A549 (cell line): ENCODE data around the gene LTK. TPM values are rescaled to one million over a fixed set of nuclear protein-coding genes. Genes with fewer than 3 reads are reported as not detected.

Source experiments
- ATAC-seq, 2 experiments: fragments of 200-7000 bp in 1 of 2; fragments of >200 bp in 1 of 2; cut with Nextera tagmentation in 1 of 2; cut with Tn5 transposase in 1 of 2; 3 replicates each; pipeline versions ENCODE4 v1.8.0 to v1.9.1; 2018 to 2020; ENCODE audit warnings: mild to moderate bottlenecking in 1 of 2, moderate library complexity in 1 of 2
- CTCF ChIA-PET: fragments of 300-600 bp; sonication (Branson Sonifier 250); formaldehyde crosslinking; extraction: SDS; loops from one replicate; lab custom pipeline; 2021; ENCODE audit warnings: antibody characterized with exemption, inconsistent platforms; lab: Yijun Ruan, JAX
- POLR2A ChIA-PET: fragments of 350-600 bp; formaldehyde crosslinking; extraction: SDS; loops from one replicate; lab custom pipeline; 2021; ENCODE audit warnings: antibody characterized with exemption, inconsistent platforms; lab: Yijun Ruan, JAX
- DNase-seq, 2 experiments: peaks; one replicate each; pipeline versions ENCODE4 v3.0.0 to v3.0.0-alpha.2; 2011 to 2016; ENCODE audit warnings: low read depth in 1 of 2, low spot score in 1 of 2
- FAIRE-seq: peaks from 2 replicates; lab custom pipeline; 2011; peaks lifted over from hg19 to GRCh38; lab: Jason Lieb, UNC
- H3K27ac ChIP-seq, 2 experiments: fragments of >200 bp; sonication (Bioruptor Twin); formaldehyde crosslinking; 3 replicates each; pipeline ENCODE4 v1.5.1; 2016 to 2017
- H3K4me1 ChIP-seq: fragments of >200 bp; sonication (Bioruptor Twin); formaldehyde crosslinking; 3 replicates; pipeline ENCODE4 v1.6.1; 2016
- H3K4me2 ChIP-seq: fragments of >200 bp; sonication (Bioruptor Twin); formaldehyde crosslinking; 3 replicates; pipeline ENCODE4 v1.6.1; 2016
- H3K4me3 ChIP-seq: fragments of >200 bp; sonication (Bioruptor Twin); formaldehyde crosslinking; 3 replicates; pipeline ENCODE4 v1.5.1; 2016
- H3K9me3 ChIP-seq: fragments of >200 bp; sonication (Bioruptor Twin); formaldehyde crosslinking; 3 replicates; pipeline ENCODE4 v1.6.1; 2016
- CBX2 ChIP-seq: fragments of 200-600 bp; sonication (generic); IDR thresholded peaks from 2 replicates; pipeline ENCODE4 v1.6.1; 2016; ENCODE audit warnings: low read depth, mild to moderate bottlenecking, borderline replicate concordance
- CBX8 ChIP-seq: fragments of 200-600 bp; sonication (generic); IDR thresholded peaks from 2 replicates; pipeline ENCODE4 v1.6.1; 2016
- CHD4 ChIP-seq: fragments of 200-600 bp; sonication (generic); IDR thresholded peaks from 2 replicates; pipeline ENCODE4 v1.6.1; 2016; ENCODE audit warnings: antibody characterized with exemption, mild to moderate bottlenecking, borderline replicate concordance
- EHMT2 ChIP-seq: fragments of 200-600 bp; sonication (generic); IDR thresholded peaks from 2 replicates; pipeline ENCODE4 v1.6.1; 2016; ENCODE audit warnings: antibody characterized with exemption, low read depth, mild to moderate bottlenecking, moderate library complexity
- EP300 ChIP-seq, 2 experiments: fragments of >200 bp; sonication (Bioruptor Twin); formaldehyde crosslinking; IDR thresholded peaks; 2 replicates in 1 of 2; 3 replicates in 1 of 2; pipeline ENCODE4 v1.6.1; 2016 to 2017
- ESRRA ChIP-seq: fragments of 150-350 bp; IDR thresholded peaks from 2 replicates; pipeline ENCODE4 v1.6.1; 2014; ENCODE audit warnings: mild to moderate bottlenecking, low read length, borderline replicate concordance
- FOSB ChIP-seq: fragments of 250-450 bp; sonication (Bioruptor Pico); IDR thresholded peaks from 2 replicates; pipeline ENCODE4 v1.5.0; 2020; ENCODE audit warnings: mild to moderate bottlenecking, moderate library complexity
- GATA3 ChIP-seq: IDR thresholded peaks from 2 replicates; pipeline ENCODE4 v1.6.1; 2012; ENCODE audit warnings: borderline replicate concordance
- HDAC2 ChIP-seq: fragments of 200-600 bp; sonication (generic); IDR thresholded peaks from 2 replicates; pipeline ENCODE4 v1.6.1; 2016
- HOXA7 ChIP-seq: fragments of 250-450 bp; sonication (Bioruptor Pico); IDR thresholded peaks from 2 replicates; pipeline ENCODE4 v1.5.0; 2020; ENCODE audit warnings: mild to moderate bottlenecking, moderate library complexity
- JUN ChIP-seq, 2 experiments: fragments of >200 bp; sonication (Bioruptor Twin); formaldehyde crosslinking; IDR thresholded peaks; 2 replicates in 1 of 2; 3 replicates in 1 of 2; pipeline ENCODE4 v1.6.1; 2016 to 2017
- KDM5A ChIP-seq: fragments of 200-600 bp; sonication (generic); IDR thresholded peaks from 2 replicates; pipeline ENCODE4 v1.6.1; 2016; ENCODE audit warnings: antibody characterized with exemption, mild to moderate bottlenecking
- MAFK ChIP-seq: fragments of 450-650 bp; IDR thresholded peaks from 2 replicates; pipeline ENCODE4 v1.6.1; 2014; ENCODE audit not compliant: partially characterized antibody
- MAZ ChIP-seq: fragments of 150-350 bp; IDR thresholded peaks from 2 replicates; pipeline ENCODE4 v1.6.1; 2014; ENCODE audit warnings: antibody characterized with exemption, low read depth, low read length, borderline replicate concordance
- MYC ChIP-seq: IDR thresholded peaks from 2 replicates; pipeline ENCODE4 v1.6.1; 2012; ENCODE audit warnings: mild to moderate bottlenecking, inconsistent platforms, low read length, improper control_type of control experiment, borderline replicate concordance
- POLR2A ChIP-seq: IDR thresholded peaks from 2 replicates; pipeline ENCODE4 v1.6.1; 2012; ENCODE audit warnings: mild to moderate bottlenecking, low read length
- RAD21 ChIP-seq, 2 experiments: fragments of >200 bp in 1 of 2; sonication (Bioruptor Twin) in 1 of 2; formaldehyde crosslinking in 1 of 2; IDR thresholded peaks in 1 of 2; conservative IDR thresholded peaks in 1 of 2; 2 replicates in 1 of 2; 3 replicates in 1 of 2; pipeline ENCODE4 v1.6.1; 2012 to 2018; ENCODE audit warnings: inconsistent platforms in 1 of 2
- RARB ChIP-seq: fragments of 250-450 bp; sonication (Bioruptor Pico); IDR thresholded peaks from 2 replicates; pipeline ENCODE4 v1.8.0; 2021; ENCODE audit warnings: mild to moderate bottlenecking, moderate library complexity
- SREBF2 ChIP-seq: fragments of 450-650 bp; IDR thresholded peaks from 2 replicates; pipeline ENCODE4 v1.6.1; 2014; ENCODE audit warnings: mild to moderate bottlenecking, moderate library complexity
- TFCP2L1 ChIP-seq: fragments of 250-450 bp; sonication (Bioruptor Pico); IDR thresholded peaks from 2 replicates; pipeline ENCODE4 v1.5.0; 2021; ENCODE audit warnings: mild to moderate bottlenecking
- ZC3H11A ChIP-seq: fragments of 450-650 bp; IDR thresholded peaks from 2 replicates; pipeline ENCODE4 v1.6.1; 2014; ENCODE audit warnings: antibody characterized with exemption, mild to moderate bottlenecking
- ZFP36 ChIP-seq: fragments of 450-650 bp; IDR thresholded peaks from 2 replicates; pipeline ENCODE4 v1.6.1; 2014; ENCODE audit warnings: borderline replicate concordance; ENCODE audit not compliant: partially characterized antibody
- ZNF302 ChIP-seq: fragments of 250-450 bp; sonication (Bioruptor Pico); IDR thresholded peaks from 2 replicates; pipeline ENCODE4 v1.9.0; 2021; ENCODE audit warnings: inconsistent platforms, mild to moderate bottlenecking, moderate library complexity
- WGBS: methylation state at CpG from one replicate; pipeline ENCODE4 v1.1.6; 2017; ENCODE audit errors: missing lambda C conversion rate; 5-methylcytosine and 5-hydroxymethylcytosine counted together
- polyA plus RNA-seq, 4 experiments: library from polyadenylated mRNA; depleted of rRNA in 3 of 4; stranded (reverse); fragments of >200 nt; fragmentation: RNase III in 1 of 4; extraction: RNeasy Plus Mini Kit Qiagen cat#74134 plus additional on column Dnase treatment in 1 of 4; gene quantifications; 2 replicates in 3 of 4; 3 replicates in 1 of 4; pipeline ENCODE4 v1.2.3, GENCODE V29; 2011 to 2017
- TF ChIP-seq, protein P1 (sequence below): fragments of 200-600 bp; sonication (generic); IDR thresholded peaks from 2 replicates; pipeline ENCODE4 v1.6.1; 2016; ENCODE audit warnings: antibody characterized with exemption, mild to moderate bottlenecking, moderate library complexity
- TF ChIP-seq, protein P2 (sequence below): fragments of 250-450 bp; sonication (Bioruptor Pico); IDR thresholded peaks from 2 replicates; pipeline ENCODE4 v1.5.0; 2020; ENCODE audit warnings: low read depth, mild to moderate bottlenecking, moderate library complexity
- TF ChIP-seq, protein P3 (sequence below): fragments of >200 bp; sonication (Bioruptor Twin); formaldehyde crosslinking; IDR thresholded peaks from 2 replicates; pipeline ENCODE4 v1.6.1; 2016
- TF ChIP-seq, protein P4 (sequence below): fragments of 250-450 bp; sonication (Bioruptor Pico); IDR thresholded peaks from 2 replicates; pipeline ENCODE4 v1.5.0; 2021; ENCODE audit warnings: mild to moderate bottlenecking, moderate library complexity, borderline replicate concordance

Gene LTK
- polyA plus RNA-seq, 2 of the 4 experiments (the other 2 are of a cell fraction) = 0.10 to 0.17 TPM

DNA sequence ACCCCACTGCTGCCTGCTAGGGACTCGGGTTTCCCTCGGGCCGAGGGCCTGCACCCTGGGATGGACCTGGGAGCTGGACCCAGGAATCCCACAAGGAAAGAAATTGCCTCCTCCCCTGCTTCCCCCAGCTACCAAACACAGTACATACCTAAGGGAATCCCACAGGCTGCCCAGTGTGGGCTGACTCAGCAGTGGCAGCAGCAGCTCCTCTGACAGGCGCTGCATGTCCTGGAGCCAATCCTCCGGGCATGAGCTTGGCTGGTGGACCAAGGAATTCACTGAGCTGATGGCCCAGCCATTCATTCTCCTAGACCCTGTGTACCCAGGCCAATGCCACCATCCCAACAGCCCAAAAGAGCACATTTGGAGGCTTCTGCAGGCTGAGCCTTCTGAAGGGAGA lies 9.5 kb upstream of the LTK start:
- no peak for DNase-seq
- H3K4me2 ChIP-seq = no peak overlapping the region
- POLR2A ChIA-PET = no interaction called here
- TF ChIP-seq FOSB (no peak), CHD4 (no peak), HDAC2 (no peak), ZC3H11A (no peak), MAZ (no peak), CBX2 (no peak), HOXA7 (CRISPR knock-in tag) (no peak), EP300 (IDR thresholded peaks at IDR 0.05) (no peak), SREBF2 (no peak), CBX8 (no peak)
- TF ChIP-seq, protein P1, sequence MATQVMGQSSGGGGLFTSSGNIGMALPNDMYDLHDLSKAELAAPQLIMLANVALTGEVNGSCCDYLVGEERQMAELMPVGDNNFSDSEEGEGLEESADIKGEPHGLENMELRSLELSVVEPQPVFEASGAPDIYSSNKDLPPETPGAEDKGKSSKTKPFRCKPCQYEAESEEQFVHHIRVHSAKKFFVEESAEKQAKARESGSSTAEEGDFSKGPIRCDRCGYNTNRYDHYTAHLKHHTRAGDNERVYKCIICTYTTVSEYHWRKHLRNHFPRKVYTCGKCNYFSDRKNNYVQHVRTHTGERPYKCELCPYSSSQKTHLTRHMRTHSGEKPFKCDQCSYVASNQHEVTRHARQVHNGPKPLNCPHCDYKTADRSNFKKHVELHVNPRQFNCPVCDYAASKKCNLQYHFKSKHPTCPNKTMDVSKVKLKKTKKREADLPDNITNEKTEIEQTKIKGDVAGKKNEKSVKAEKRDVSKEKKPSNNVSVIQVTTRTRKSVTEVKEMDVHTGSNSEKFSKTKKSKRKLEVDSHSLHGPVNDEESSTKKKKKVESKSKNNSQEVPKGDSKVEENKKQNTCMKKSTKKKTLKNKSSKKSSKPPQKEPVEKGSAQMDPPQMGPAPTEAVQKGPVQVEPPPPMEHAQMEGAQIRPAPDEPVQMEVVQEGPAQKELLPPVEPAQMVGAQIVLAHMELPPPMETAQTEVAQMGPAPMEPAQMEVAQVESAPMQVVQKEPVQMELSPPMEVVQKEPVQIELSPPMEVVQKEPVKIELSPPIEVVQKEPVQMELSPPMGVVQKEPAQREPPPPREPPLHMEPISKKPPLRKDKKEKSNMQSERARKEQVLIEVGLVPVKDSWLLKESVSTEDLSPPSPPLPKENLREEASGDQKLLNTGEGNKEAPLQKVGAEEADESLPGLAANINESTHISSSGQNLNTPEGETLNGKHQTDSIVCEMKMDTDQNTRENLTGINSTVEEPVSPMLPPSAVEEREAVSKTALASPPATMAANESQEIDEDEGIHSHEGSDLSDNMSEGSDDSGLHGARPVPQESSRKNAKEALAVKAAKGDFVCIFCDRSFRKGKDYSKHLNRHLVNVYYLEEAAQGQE = no peak
- TF ChIP-seq, protein P2, sequence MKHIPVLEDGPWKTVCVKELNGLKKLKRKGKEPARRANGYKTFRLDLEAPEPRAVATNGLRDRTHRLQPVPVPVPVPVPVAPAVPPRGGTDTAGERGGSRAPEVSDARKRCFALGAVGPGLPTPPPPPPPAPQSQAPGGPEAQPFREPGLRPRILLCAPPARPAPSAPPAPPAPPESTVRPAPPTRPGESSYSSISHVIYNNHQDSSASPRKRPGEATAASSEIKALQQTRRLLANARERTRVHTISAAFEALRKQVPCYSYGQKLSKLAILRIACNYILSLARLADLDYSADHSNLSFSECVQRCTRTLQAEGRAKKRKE (CRISPR knock-in tag) = no peak
- TF ChIP-seq, all 56 proteins: peak for 0
- peak in 1 of 2 experiments; percentile 29; a peak in 1 of 6 replicates for ATAC-seq
- WGBS = 90% methylated on average over 2 of the region's 5 CpGs
- FAIRE-seq = no peak
- Histone ChIP-seq H3K27ac (no peak overlapping the region), H3K9me3 (no peaks in the 10 kb centered on the region), H3K4me3 (no peak overlapping the region), H3K4me1 (no peaks in the 10 kb centered on the region)
- CTCF ChIA-PET = interaction anchor here (0.6 to 1.3 kb wide), 2 partner anchors 21 to 57 kb away, joined by 4 to 5 read pairs; partner anchors contain the start of gene RPAP1

DNA sequence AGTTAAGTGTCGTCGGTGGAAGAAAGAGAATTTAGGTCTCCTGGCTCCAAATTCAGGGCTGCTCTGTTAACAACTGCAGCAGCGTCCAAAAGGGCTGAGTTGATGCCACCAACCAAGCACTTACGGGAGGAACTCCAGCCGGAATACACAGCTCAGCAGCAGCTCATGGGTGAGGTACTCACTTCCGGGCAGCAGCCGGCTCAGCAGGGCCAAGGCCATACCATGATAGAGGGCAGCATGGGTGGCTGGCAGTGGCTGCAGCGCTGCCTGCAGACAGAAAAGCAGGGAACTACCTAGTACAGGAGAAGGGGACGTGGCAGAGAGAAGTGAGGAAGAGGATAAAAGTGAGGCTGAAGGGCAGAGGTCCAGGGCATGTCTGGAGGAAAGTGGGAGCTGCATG lies 8.0 kb upstream of the LTK start:
- ChIA-PET CTCF (interaction anchor here (0.6 kb wide), 1 partner anchor 16 kb away, joined by 3 read pairs; no protein-coding TSS in a partner anchor), POLR2A (interaction anchor here (1.7 kb wide), 1 partner anchor 23 kb away, joined by 9 read pairs; the partner anchor contains the start of gene RPAP1)
- Histone ChIP-seq H3K4me3 (no peak overlapping the region), H3K9me3 (no peaks in the 10 kb centered on the region), H3K4me1 (no peaks in the 10 kb centered on the region), H3K4me2 (no peak overlapping the region), H3K27ac (no peak overlapping the region)
- 84% methylated on average over 7 of the region's 9 CpGs for whole genome bisulfite sequencing
- TF ChIP-seq ZNF302 (CRISPR knock-in tag) (no peak), KDM5A (no peak), EP300 (IDR thresholded peaks at IDR 0.05) (no peak), MAFK (no peak), ZC3H11A (no peak), RAD21 (conservative IDR thresholded peaks at IDR 0.05 in 1 of 2, IDR thresholded peaks at IDR 0.05 in 1 of 2) (no peak), GATA3 (no peak), ZFP36 (no peak), ESRRA (no peak), POLR2A (no peak), EHMT2 (no peak), JUN (IDR thresholded peaks at IDR 0.05) (no peak), MYC (no peak), RARB (no peak), MAZ (no peak), TFCP2L1 (CRISPR knock-in tag) (no peak)
- TF ChIP-seq, protein P3, sequence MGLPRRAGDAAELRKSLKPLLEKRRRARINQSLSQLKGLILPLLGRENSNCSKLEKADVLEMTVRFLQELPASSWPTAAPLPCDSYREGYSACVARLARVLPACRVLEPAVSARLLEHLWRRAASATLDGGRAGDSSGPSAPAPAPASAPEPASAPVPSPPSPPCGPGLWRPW = no peak
- TF ChIP-seq, protein P4, sequence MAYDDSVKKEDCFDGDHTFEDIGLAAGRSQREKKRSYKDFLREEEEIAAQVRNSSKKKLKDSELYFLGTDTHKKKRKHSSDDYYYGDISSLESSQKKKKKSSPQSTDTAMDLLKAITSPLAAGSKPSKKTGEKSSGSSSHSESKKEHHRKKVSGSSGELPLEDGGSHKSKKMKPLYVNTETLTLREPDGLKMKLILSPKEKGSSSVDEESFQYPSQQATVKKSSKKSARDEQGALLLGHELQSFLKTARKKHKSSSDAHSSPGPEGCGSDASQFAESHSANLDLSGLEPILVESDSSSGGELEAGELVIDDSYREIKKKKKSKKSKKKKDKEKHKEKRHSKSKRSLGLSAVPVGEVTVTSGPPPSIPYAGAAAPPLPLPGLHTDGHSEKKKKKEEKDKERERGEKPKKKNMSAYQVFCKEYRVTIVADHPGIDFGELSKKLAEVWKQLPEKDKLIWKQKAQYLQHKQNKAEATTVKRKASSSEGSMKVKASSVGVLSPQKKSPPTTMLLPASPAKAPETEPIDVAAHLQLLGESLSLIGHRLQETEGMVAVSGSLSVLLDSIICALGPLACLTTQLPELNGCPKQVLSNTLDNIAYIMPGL (CRISPR knock-in tag) = no peak
- no peak for ATAC-seq
- no peak for FAIRE-seq
- no peak for DNase-seq
